ENCODE data around the gene EPB41L2.

The EPB41L2 gene

GRCh38 chr6:131040866-131041265 lies 22.2 kb downstream of the EPB41L2 start:
- DNase-seq: no peak

DNA sequence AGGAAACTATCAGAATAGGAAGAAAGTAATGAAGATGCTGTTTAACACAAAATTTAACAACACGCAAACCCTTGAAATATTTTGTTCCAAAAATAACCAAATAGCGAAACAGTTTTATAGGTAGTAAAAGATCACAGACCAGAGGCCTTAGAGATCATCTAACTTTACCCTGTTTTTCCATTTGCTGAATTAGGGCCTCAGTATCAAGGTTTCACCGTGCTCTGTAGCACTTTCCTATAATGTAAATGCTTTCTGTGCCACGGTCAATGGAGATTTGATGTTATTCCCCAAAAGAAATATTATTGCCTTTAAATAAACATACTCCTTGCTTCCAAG lies 23.7 kb downstream of the EPB41L2 start:
- intact Hi-C loops (cut with DNase I): no loop called here
- DNase-seq: no peak

More at GRCh38 chr6:131040866-131041265, 22.2 kb downstream of the EPB41L2 start:
- intact Hi-C loops (cut with DNase I): no loop called here

- DNase-seq: no peak
Observed at GRCh38 chr6:131038597-131039344, 24.3 kb downstream of the EPB41L2 start.

DNA sequence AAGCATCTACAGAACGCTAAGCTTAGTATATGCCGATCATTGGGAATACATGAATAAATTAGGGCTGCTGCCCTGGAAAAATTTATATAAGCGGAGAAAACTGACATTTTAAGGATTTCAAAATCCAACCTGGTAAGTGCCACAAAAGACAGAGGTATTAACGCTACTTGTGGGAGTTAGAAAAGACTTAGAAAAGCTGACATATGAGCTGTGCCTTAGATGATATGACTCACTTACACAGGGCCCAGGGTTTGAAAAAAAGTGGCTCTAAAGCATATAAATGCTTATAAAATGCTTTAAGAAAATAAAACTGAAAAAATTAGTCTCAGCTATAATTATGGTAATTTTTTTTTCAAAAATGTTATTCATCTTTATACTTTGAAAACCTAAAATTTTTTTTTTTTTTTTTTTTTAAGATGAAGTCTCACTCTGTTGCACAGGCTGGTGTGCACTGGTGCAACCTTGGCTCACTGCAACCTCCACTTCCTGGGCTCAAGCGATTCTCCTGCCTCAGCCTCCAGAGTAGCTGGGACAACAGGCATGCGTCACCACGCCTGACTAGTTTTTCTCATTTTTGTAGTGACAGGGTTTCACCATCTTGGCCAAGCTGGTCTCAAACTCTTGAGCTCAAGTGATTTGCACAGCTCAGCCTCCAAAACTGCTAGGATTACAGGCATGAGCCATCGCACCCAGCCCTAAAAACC lies 25.7 kb downstream of the EPB41L2 start:
- peak in 4 of 42 donors; percentile 25 to 60 (median 40) for DNase-seq
- intact Hi-C loops (cut with DNase I): no loop called here

More at GRCh38 chr6:131038597-131039344, 24.3 kb downstream of the EPB41L2 start:
- intact Hi-C loops (cut with DNase I): no loop called here

- no peak for DNase-seq
- intact Hi-C loops (cut with DNase I): no loop called here
Observed at GRCh38 chr6:131036601-131037000, 26.4 kb downstream of the EPB41L2 start.

- intact Hi-C loops (cut with DNase I): no loop called here
- no peak for DNase-seq
Observed at GRCh38 chr6:131036143-131036542, 26.9 kb downstream of the EPB41L2 start.

DNA sequence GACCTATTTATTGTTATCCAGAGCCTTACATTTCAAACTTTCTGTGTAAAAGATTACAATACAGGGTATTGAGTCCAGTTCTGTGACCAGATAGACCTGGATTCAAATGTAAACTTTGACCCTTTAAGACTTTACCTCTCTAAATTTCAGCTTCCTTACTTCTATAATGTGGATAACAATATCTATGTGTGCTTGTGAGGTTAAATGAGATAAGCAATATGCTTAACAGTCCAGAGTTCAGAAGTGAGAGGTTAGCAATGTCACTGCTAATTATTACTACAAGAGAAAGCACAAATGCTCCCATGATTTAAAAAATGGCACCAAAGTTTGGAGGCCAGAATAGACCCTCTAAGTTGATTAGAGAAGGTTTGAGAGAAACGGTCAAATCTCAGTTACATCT lies 27.5 kb downstream of the EPB41L2 start:
- intact Hi-C loops (cut with DNase I): no loop called here
- DNase-seq: no peak

DNA sequence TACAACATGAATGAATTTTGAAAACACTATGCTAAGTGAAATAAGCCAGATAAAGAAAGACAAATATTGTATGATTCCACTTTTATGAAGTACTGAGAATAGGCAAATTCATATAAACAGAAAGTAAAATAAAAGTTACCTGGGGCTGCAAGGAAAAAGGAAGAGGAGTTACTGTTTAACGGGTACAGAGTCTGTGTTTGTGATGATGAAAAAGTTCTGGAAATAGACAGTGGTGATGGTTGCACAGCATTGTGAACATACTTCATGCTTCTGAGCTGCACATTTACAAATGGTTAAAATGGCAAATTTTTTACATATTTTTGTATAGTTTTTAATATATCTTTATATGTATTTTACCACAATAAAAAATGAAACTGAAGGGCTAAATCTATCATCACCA lies 29.4 kb downstream of the EPB41L2 start:
- DNase-seq: no peak
- intact Hi-C loops (cut with DNase I): no loop called here

DNA sequence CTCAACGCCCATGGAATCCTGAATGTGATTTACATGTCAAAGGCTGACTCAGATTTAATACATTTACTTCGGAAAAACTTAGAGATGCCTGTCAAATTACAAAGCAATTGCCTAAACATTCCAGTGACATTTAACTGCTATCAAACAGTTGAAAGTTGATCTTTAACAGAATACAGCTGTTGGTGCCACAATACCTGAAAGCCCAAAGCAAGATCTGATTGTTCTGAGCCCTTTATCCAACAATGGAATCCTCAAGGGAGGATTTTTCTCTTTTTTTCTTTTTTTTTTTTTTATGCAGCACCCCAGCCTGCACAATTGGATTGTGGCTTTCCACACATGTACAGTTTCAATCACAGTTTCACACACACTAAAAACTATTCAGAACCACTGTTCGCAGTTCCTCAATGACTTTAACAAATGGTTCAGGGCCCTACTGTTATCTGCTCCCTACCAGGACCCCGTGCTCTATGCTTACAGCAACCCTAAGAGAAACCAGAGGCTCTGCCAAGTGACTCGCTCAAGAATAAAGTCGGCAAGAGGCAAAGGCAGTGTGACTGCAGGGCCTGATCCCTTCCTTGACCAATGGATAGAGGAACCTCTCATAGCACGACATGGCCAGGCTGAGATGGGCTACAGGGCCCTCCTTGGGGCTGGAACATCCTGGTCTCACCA lies 33.3 kb downstream of the EPB41L2 start:
- intact Hi-C loops (cut with DNase I): no loop called here
- DNase-seq: peak in 4 of 42 donors; percentile 20 to 48 (median 25)

- no peak for DNase-seq
- intact Hi-C loops (cut with DNase I): no loop called here
Observed at GRCh38 chr6:131027326-131027725, 35.7 kb downstream of the EPB41L2 start.

DNA sequence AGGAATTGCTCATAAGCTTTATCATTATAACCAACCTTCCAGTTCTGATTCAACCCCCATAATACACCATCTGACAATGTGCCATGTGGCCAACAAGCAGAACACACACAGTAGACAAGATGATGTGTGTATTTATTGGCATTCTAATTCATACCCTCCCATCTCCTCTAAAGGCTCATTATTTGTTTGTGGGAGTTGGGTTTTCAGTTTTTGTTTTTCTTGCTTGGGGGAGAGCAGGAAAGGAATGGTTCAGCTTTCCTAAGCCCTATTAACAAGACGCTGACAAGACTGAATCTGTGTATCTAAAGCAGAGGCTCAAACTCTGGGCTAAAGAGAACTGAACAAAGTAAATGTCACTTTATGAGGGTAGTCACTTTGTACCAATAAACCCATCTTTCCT lies 36.8 kb downstream of the EPB41L2 start:
- DNase-seq: no peak
- intact Hi-C loops (cut with DNase I): no loop called here

GRCh38 chr6:131024565-131024964 lies 38.5 kb downstream of the EPB41L2 start:
- intact Hi-C loops (cut with DNase I): no loop called here
- DNase-seq: no peak

DNA sequence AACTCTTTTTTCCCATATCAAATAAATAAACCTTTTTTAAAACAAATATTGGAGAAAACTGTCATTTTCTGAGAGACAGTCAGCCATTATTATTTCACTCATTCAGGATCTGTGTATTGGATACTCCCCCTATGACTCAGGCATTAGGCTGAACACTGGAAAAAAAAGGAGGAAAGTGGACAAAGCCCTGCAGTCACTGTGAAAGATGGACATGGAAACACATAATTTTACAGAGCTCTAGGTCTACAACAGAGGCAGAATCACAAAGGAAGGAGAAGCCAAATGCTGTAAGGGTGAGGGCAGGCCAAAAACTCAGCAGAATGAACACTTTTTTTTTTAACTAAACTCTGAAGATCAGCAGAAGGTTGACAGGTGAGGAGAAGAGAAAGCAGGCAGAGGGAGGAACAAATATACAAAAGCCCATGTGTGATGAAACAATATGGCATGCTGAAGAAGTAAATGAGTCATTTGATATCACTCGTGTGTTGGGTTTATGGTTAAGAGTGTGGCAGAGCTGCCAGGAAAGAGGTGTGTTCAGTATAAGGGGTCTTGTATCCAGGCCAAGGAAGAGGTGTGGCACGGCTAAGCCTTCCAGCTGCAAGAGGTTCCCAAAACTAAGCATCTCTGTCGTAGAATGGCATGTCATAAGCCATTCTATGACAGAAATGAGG lies 39.1 kb downstream of the EPB41L2 start:
- intact Hi-C loops (cut with DNase I): no loop called here
- no peak for DNase-seq

DNA sequence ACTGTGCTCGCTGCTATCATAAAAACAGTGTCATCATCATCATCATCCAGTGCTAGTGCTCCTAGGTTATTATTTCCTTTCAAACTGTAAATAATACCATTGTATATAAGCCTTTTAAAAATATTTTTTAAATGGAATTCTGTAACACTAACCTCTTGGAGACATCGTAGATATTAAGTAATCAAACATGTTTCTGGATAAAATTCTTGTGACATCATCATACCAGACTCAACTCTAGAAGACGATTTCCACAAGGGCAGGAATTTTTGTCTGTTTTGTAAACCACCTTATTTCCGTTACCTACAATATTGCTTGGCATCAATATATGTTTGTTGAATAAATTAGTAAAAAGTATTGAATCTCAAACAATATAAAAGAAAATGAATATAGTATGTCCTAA lies 40.4 kb downstream of the EPB41L2 start:
- intact Hi-C loops (cut with DNase I): no loop called here
- DNase-seq: no peak

- no peak for DNase-seq
- intact Hi-C loops (cut with DNase I): loop anchor here (5.0 kb wide), 1 partner anchor 44 kb away; the partner anchor contains the start of gene EPB41L2
Observed at GRCh38 chr6:131017962-131018361, 45.1 kb downstream of the EPB41L2 start.

DNA sequence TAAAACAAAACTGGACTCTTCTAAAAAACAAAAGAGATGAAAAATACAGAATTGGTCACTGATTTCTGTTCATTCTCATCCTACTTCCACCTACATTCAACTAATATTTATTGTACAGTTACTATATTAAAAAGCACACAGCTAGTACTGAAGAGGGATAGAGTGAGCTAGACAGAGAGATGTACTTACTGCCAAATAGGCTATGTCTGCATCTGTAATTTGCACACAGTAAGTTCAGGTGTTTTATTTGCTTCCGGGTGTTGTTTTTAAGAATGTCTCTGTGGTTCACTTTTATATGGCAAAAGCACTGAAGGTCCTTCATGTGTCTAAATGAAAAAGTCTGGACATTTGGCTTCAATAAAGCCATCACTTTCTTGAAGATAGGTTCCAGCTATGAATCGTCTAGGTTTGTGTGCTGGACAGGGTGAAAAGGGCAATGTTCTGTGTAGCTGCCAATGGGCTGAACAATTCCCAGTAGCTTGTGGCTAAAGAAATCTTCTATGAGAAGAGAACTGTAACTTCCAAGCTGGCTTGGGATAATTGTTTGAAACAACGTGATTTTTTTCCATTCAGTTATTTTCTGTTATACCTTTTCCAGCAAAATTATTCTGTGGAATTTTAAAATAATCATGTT lies 47.3 kb downstream of the EPB41L2 start:
- intact Hi-C loops (cut with DNase I): loop anchor here (5.0 kb wide), 1 partner anchor 47 kb away; the partner anchor contains the start of gene EPB41L2
- no peak for DNase-seq

DNA sequence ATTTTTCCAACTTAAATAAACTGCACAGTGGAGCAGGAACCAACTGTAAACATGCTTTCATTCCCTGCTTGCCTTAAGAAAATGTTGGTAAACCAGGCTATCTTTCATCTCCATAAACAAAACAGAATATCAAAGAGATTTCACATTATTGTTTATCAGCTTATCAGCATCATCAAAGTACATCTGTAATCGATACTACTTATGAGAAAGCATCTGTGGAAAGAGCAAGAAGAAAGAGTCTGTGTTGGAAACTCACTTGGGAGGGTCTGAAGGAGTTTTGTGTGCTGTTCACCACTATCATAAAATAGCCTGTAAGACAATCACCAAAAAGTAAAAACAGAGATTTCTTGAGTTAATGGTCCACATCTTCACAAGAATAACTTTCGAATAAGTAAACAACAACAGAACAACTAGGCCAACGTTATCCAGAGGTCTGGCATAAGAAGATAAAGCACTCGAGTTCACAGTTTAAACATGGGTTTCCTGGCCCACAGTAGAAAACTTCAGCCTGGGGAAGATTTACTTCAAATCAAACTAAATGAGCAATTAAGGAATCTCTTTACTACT lies 47.9 kb downstream of the EPB41L2 start:
- intact Hi-C loops (cut with DNase I): loop anchor here (5.0 kb wide), 1 partner anchor 47 kb away; the partner anchor contains the start of gene EPB41L2
- DNase-seq: no peak

DNA sequence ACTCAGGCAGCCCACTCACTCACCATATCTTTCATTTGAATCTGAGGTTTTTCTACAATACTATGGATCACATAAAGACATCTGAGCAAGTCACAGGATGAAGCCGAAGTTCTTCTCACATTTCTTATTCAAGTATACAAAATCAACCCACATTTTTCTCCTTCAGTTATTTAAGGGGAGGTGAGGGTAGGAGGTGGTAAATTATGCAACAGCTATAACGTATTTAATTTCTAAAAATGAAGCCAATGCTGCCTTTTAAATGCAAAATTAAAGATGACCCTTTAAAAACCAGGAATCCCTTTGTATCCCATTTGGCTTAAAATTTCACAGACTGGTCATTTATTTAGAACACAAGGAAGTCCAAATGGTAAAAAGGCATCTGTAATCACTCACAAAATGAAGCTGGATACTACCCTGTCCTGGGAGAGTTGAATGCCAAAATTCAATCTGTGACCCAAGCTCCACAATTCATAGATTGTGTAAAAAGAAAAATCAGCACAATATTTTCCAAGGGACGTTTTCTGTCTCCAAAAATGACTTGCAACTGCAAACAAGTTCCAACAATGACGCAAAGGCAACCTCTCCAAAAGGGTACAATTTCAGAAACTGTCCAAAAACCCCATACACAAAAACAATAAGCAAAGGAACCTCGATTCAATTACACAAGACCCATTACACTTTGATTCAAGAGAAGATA lies 48.8 kb downstream of the EPB41L2 start:
- intact Hi-C loops (cut with DNase I): no loop called here
- DNase-seq: no peak

Data from head of caudate nucleus (tissue), 42 donors.